ENCODE data around the gene EID1. TPM values are rescaled to one million over a fixed set of nuclear protein-coding genes. Genes with fewer than 3 reads are reported as not detected.

EID1 gene
- total and polyA plus RNA-seq, 2 donors (not counting 3 experiments of a cell fraction or from before 2014, with no cell fraction given) = 146 to 155 TPM

DNA sequence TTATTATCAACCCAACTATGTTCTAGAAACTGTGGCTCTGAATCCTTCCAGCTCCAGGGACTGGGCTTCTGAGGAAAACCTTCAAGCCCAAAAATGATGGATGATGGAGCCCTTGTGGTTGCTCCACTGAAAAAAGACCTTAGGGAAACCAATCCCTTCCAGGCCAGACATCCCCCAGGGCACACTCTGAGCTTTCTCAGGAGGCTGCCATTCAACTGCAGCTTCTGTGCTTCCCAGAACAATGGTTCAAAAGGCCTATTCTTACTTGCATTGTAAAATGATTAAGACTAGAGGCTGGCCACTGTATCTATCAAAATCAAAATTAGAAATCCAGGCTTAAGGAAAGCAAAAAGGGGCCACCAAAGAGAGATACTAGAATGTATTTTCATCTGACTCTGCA, 27.3 kb downstream of the EID1 start:
- CTCF ChIA-PET = interaction anchor here (0.8 to 1.3 kb wide), 2 partner anchors 11 to 70 kb away, joined by 3 to 4 read pairs; no protein-coding TSS in a partner anchor
- Histone ChIP-seq H3K9ac (replicated peaks; ENCODE audit: extremely low read depth, insufficient read depth, low read length) (no peak overlapping the region), H3K4me3 (replicated peaks in 1 of 3; ENCODE audit: insufficient read depth in 1 of 3, low read depth in 1 of 3, low read length in 3 of 3) (no peak overlapping the region), H3K27ac (ENCODE audit: insufficient read depth, low read depth, low read length) (no peak overlapping the region), H3K9me1 (replicated peaks; ENCODE audit: control insufficient read depth, extremely low read depth, insufficient read depth, low read length) (no peaks in the 10 kb centered on the region), H3K4me2 (ENCODE audit: insufficient read depth, low read length) (no peak overlapping the region), H3K4me1 (ENCODE audit: control insufficient read depth, extremely low read depth, insufficient read depth, low read length) (no peaks in the 10 kb centered on the region), H3K36me3 (ENCODE audit: control insufficient read depth in 2 of 2, extremely low read depth in 1 of 2, insufficient read depth in 2 of 2, low read length in 2 of 2) (no peaks in the 10 kb centered on the region), H3K27me3 (ENCODE audit: control insufficient read depth in 2 of 2, insufficient read depth in 2 of 2, low read length in 2 of 2) (no peaks in the 10 kb centered on the region), H3K9me3 (replicated peaks; ENCODE audit: control insufficient read depth, insufficient read depth, low read length) (no peaks in the 10 kb centered on the region), H3K79me2 (ENCODE audit: control insufficient read depth, insufficient read depth, low read length) (no peaks in the 10 kb centered on the region), H4K20me1 (replicated peaks; ENCODE audit: control insufficient read depth, extremely low read depth, insufficient read depth, low read length) (no peaks in the 10 kb centered on the region), H2AFZ (ENCODE audit: low read depth, low read length) (no peak overlapping the region)
- FAIRE-seq (no peak), DNase-seq (ENCODE audit: low read depth, low spot score) (no peak)
- intact Hi-C loops (cut with micrococcal nuclease) (no loop called here), dilution Hi-C loops (cut with MboI; ENCODE audit: extremely low pct_ligation_motif_present, low sequenced_read_pairs) (no loop called here)
- POLR2A ChIA-PET = no interaction called here
- TF ChIP-seq FOS (IDR thresholded peaks at IDR 0.05; ENCODE audit: borderline replicate concordance, insufficient read depth, low read length) (no peak), EZH2 (IDR thresholded peaks at IDR 0.05; ENCODE audit: borderline replicate concordance, low read depth, low read length, severe bottlenecking) (no peak), POLR2A (IDR thresholded peaks at IDR 0.05; ENCODE audit: low read depth, low read length) (no peak), MYC (IDR thresholded peaks at IDR 0.05; ENCODE audit: low read depth, low read length) (no peak), GATA2 (IDR thresholded peaks at IDR 0.05; ENCODE audit: insufficient read depth, insufficient read length, low read depth, low read length) (no peak), POLR2AphosphoS5 (IDR thresholded peaks at IDR 0.05; ENCODE audit: insufficient read depth, low read depth, low read length) (no peak), JUN (IDR thresholded peaks at IDR 0.05; ENCODE audit: borderline replicate concordance, insufficient read depth, insufficient read length, low read depth) (no peak)
- TF ChIP-seq, protein P1, sequence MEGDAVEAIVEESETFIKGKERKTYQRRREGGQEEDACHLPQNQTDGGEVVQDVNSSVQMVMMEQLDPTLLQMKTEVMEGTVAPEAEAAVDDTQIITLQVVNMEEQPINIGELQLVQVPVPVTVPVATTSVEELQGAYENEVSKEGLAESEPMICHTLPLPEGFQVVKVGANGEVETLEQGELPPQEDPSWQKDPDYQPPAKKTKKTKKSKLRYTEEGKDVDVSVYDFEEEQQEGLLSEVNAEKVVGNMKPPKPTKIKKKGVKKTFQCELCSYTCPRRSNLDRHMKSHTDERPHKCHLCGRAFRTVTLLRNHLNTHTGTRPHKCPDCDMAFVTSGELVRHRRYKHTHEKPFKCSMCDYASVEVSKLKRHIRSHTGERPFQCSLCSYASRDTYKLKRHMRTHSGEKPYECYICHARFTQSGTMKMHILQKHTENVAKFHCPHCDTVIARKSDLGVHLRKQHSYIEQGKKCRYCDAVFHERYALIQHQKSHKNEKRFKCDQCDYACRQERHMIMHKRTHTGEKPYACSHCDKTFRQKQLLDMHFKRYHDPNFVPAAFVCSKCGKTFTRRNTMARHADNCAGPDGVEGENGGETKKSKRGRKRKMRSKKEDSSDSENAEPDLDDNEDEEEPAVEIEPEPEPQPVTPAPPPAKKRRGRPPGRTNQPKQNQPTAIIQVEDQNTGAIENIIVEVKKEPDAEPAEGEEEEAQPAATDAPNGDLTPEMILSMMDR (IDR thresholded peaks at IDR 0.05; ENCODE audit: extremely low read depth in 1 of 2, insufficient read depth in 1 of 2, low read depth in 1 of 2, low read length in 2 of 2) = no peak
- TF ChIP-seq, protein P2, sequence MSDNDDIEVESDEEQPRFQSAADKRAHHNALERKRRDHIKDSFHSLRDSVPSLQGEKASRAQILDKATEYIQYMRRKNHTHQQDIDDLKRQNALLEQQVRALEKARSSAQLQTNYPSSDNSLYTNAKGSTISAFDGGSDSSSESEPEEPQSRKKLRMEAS (IDR thresholded peaks at IDR 0.05; ENCODE audit: insufficient read depth, insufficient read length) = no peak
- no TSS peak for BruUV-seq (replicated peaks)
